ENCODE measurements around the gene PDE8A.
A peak's percentile ranks its signal among the peaks of the same experiment; 100 is the strongest.
"Not testable (repeated sequence)": the region's sequence is repeated elsewhere in the genome, so short reads cannot be mapped to it uniquely, and the experiment has no call there.

PDE8A gene

DNA sequence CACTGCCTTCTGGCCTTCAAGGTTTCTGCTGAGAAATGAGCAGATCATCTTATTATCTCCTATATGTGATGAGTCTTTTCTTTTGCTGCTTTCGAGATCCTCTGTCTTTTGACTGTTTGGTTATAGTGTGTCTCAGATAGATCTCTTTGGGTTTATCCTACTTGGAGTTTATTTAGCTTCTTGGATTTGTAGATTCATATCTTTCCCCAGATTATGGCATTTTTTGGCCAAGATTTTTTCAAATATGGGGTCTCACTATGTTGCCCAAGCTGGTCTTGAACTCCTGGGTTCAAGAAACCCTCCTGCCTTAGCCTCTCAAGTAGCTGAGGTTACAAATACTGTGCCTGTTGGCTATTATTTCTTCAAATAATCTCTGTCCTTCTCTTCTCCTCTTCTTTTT lies 150.3 kb downstream of the PDE8A start:
- DNase-seq (ENCODE audit: low read depth), result no peak

DNA sequence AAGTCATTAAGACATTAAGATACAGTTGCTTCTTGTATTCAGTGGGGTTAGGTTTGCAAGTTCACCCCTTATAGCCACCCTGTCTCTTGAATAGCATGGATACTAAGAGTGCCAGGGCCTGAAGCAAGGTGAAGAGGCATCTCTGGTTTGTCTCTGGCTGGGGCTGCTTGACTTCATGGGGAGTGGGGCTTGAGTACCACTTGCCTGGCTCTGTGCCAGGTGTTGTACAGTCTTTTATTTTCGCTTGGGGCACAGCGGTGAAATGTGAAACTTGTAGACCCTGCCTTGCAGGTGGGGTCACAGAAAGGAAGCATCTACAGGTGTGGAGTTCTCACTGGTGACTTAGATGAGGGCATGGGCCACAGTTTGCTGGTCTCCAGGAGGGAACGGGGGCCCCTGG lies 152.1 kb downstream of the PDE8A start:
- no peak for DNase-seq (ENCODE audit: low read depth)

DNA sequence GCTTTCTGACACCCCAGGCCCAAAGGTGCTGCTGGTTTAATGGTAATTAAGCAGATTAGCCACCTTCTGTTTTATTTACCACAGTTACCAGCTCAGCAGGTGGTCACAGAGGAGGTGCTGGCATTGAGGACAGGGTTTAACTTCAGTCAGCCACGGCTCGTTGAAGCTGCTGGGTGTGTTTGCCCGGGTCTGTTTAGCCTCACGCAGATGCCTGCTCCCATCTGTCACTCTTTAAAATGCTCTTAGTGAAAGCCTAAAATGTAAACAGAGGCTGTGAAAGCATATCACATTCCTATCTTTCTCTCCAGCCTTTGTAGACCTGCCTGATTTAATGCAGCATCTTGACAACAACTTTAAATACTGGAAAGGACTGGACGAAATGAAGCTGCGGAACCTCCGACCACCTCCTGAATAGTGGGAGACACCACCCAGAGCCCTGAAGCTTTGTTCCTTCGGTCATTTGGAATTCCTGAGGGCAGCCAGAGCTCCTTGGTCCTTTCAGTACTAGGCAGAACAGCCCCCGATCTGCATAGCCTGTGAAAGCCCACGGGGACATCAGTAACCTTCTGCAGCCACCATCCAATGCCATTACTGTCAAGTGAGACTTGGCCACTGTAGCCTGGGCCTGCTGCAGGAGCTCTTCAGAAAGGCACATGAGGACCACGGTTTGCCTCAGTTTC lies 156.0 kb downstream of the PDE8A start:
- DNase-seq (ENCODE audit: low read depth), result no peak

DNA sequence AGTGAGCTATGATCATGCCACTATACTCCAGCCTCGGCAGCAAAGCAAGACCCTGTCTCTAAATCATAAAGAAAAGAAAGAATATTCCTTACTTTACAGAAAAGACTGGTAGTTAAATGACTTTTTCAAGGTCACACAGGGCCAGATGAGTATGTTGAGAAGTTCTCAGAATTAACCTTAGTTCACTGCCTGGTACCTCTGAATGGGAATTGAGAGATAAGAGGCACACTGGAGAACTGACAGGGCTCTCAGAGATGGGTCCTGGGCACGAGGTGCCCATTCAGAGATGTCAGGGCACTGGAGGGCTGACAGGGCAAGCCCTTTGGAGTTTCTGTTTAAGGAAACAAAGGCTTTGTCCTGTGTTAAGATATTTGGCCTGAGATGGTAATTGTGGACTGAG lies 157.7 kb downstream of the PDE8A start:
- no peak for DNase-seq (ENCODE audit: low read depth)

GRCh38 chr15:85141726-85142125 lies 160.1 kb downstream of the PDE8A start:
- DNase-seq (ENCODE audit: low read depth), result peak; percentile 30

- peak; percentile 75 for DNase-seq (ENCODE audit: low read depth)
Measured at GRCh38 chr15:85142312-85142711, 160.7 kb downstream of the PDE8A start.

DNA sequence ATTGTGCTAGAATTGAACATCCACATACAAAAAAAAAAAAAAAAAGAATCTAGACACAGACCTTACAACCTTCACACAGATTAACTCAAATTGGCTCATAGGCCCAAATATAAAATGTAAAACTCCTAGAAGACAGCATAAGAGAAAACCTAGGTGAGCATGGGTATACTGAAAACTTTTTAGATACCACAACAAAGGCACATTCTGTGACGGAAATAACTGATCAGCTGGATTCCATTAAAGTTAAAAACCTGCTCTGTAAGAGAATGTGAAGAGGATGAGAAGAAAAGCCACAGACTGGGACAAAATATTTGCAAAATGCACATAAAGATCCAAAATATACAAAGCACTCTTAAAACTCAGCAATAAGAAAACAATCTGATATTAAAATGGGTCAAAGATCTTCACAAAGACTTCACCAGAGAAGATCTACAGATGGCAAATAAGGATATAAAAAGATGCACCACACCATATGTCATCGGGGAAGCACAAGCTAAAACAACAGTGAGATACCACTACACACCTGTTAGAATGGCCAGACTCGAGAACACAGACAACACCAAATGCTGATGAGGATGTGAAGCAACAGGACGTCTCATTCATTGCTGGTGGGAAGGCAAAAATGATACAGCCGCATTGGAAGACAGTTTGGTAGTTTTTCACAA lies 167.9 kb downstream of the PDE8A start:
- no peak for DNase-seq (ENCODE audit: low read depth)

DNA sequence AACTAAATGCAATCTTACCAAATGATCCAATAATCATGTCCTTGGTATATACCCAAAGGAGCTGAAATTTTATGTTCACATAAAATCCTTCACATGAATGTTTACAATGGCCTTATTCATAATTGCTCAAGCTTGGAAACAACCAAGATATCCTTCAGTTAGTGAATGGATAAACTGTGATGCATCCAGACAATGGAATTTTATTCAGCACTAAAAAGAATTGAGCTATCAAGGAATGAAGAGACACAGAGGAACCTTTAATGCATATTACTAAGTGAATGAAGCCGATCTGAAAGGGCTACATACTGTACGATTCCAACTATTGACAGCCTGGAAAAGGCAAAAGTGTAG lies 168.4 kb downstream of the PDE8A start:
- DNase-seq (ENCODE audit: low read depth), result no peak

DNA sequence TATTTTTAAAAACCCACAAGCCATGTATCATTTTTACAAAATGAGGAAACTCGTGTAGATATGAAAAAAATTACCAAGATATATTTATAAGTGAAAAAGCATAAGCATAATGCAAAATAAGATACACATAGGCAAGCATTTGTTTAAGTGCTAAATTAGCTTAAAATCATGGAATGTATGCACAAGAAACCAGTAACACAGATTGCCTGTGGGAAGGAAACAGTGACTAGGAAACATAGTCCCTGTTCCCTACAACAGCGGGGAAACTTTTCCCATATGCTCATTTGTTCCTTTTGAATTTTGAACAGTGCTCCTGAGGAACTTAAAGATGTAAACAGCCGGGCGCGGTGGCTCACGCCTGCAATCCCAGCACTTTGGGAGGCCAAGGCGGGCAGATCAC lies 169.5 kb downstream of the PDE8A start:
- no peak for DNase-seq (ENCODE audit: low read depth)

- peak; percentile 19 for DNase-seq (ENCODE audit: low read depth)
Measured at GRCh38 chr15:85151861-85152260, 170.2 kb downstream of the PDE8A start.

GRCh38 chr15:85154061-85154460 lies 172.4 kb downstream of the PDE8A start:
- DNase-seq (ENCODE audit: low read depth), result no peak

DNA sequence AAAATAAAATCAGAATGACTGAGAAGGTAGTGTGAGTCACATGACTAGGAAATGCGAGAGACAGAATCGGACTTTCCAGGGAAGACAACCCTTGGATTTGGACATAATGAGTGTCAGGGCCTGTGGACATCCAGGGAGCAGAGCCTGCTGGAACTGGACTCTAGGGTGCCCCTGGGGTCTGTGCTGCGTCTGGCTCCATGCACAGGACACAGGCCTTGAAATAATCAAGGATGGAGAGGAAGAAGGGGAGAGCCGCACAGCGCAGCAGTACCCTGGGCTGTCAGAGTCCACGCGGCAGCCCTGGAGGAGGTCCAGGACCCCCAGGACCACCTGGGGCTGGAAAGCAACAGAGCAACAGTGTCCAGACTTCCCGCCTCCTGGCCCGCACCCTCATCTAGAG lies 173.7 kb downstream of the PDE8A start:
- no peak for DNase-seq (ENCODE audit: low read depth)

- DNase-seq (ENCODE audit: low read depth), result no peak
Measured at GRCh38 chr15:85155857-85156256, 174.2 kb downstream of the PDE8A start.

DNA sequence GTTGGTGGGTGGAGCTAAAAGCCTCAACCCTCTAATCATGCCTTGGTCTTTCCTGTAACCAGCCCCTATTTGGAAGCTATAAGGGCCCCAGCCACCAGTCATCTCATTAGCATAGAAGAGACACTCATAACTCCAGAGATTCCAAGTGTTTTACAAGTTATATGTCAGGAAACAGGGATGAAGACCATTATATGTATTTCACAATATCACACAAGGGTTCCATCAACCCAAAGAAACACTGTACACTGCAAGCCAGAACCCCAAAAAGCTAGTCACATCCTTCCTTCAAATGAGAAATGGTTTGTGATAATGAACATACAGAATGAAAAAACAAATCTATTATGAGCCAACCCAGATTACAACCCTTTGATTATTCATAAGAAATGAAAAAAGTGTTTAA lies 175.7 kb downstream of the PDE8A start:
- DNase-seq (ENCODE audit: low read depth), result no peak

- no peak for DNase-seq (ENCODE audit: low read depth)
Measured at GRCh38 chr15:85162237-85162636, 180.6 kb downstream of the PDE8A start.

DNA sequence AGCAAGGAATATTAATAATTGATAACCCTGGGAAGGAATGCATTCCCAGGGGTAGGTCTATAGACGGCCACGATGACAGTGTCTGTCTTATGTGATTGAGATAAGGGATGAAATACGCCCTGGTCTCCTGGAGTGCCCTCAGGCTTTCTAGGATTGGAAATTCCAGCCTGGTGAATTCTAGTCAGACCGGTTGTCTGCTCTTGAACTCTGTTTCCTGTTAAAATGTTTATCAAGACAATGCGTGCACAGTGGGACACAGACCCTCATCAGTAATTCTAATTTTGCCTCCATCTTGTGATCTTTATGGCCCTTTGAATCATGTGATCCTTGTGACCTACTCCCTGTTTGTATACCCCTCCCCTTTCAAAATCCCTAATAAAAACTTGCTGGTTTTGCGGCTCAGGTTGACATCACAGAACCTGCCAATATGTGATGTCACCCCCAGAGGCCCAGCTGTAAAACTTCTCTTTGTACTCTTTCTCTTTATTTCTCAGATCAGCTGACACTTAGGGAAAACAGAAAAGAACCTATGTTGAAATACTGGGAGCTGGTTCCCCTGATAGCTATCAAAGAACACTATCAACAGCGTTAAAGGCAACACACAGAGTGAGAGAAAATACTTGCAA lies 183.3 kb downstream of the PDE8A start:
- no peak for DNase-seq (ENCODE audit: low read depth)

GRCh38 chr15:85167568-85167967 lies 185.9 kb downstream of the PDE8A start:
- no peak for DNase-seq (ENCODE audit: low read depth)

DNA sequence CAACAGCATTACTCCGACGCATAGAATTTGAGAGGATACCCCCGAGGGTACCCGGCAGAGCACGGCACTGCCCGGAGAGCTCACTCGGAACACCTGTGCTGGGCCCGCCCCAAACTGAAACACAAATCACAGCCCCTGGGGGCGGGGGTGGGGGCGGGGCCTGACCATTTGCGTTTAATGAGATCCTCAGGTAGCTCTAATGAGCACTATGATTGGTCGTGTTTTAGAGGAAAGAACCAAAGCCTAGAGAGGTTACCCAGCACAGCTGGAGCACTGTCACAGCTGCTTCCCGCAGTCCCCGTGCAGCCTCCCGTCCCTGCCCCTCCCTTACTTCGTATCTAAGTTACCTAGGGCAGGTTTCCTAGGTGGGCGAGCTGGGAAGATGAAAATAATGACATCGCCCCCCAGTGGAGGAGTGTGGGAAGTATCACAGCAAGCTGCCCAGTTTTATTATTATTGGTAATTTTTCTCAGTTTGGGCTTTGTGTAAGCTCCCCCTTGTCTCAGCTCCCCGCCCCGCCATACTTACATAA lies 187.1 kb downstream of the PDE8A start:
- peak; percentile 10 for DNase-seq (ENCODE audit: low read depth)

DNA sequence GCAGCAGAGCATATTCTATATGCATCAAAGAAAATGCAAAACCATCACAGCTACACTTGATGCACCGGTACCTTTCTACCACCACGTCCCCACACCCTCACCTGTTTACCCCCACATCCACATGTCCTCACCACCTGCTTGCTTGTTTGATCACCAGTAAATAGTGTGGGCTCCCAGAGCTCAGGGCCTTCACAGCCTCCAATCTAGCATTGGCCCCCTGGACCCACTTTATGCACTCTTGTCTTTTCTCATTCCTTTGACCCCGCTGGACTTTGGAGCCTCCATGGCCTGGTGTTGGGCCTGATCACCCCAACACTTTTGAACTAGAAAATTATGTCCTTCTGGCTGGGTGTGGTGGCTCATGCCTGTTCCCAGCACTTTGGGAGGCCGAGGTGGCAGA lies 190.1 kb downstream of the PDE8A start:
- DNase-seq (ENCODE audit: low read depth), result no peak

DNA sequence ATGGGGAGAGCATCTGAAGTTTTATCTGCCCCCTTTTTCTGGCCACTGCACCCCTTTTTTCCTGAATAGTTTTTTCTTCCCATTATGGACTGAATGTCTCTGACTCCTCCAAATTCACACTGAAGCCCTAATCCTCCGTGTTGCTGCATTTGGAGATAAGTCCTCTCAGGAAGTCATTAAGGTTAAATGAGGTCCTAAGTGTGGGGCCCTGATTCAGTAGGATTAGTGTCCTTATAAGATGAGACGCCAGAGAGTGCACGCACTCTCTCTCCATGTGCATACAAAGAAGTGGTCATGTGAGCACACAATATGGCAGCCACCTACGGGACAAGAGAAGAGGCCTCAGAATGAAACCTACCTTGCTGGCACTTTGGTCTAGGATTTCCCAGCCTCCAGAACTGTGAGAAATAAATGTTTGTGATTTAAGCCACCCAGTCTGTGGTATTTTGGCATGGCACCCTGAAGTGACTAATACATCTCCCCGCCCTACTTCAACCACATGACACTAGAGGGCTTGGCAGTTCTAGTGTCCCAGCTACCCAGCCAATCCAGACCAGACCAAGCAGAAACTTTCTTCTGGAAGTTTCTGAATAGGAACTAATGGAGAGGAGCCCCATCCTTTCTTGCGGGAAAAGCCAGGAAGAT lies 191.3 kb downstream of the PDE8A start:
- peak; percentile 25 for DNase-seq (ENCODE audit: low read depth)

DNA sequence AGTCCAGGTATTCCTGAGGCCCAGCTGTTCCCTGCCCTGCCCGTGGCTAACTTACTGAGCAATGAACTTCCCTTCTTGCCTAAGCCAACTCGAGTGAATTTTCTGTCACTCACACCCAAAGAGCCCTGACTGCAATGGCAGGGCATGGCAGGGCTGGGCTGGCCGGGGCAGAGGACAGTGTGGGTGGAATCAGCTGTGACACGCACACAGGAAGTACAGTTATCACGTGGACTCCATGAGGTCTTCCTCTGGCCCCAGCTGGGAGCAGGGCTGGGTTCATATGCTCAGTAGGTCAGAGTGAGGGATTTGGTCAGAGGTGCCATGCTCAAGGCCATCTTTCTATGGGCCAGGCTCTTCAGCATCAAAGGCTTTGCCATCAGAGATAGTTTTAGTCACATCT lies 192.0 kb downstream of the PDE8A start:
- not testable (repeated sequence) for DNase-seq (ENCODE audit: low read depth)

DNA sequence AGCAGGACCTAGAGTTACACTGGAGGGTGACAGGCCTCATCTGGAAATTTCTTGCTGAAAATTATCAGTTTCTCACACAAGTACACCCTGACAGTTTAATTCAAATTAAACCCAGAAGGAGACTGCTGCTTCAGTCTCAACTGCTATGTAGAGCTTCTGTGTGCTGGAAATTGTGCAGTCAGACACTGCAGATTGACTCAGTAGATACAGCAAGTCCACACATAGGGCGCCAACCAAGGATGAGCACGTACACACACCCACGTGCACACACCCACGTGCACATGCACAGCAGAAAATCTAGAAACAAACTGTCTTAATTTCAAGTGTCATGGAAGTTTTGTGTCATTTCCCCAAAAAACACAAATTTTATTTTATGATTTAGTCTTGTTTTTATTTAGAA lies 192.9 kb downstream of the PDE8A start:
- no peak for DNase-seq (ENCODE audit: low read depth)

DNA sequence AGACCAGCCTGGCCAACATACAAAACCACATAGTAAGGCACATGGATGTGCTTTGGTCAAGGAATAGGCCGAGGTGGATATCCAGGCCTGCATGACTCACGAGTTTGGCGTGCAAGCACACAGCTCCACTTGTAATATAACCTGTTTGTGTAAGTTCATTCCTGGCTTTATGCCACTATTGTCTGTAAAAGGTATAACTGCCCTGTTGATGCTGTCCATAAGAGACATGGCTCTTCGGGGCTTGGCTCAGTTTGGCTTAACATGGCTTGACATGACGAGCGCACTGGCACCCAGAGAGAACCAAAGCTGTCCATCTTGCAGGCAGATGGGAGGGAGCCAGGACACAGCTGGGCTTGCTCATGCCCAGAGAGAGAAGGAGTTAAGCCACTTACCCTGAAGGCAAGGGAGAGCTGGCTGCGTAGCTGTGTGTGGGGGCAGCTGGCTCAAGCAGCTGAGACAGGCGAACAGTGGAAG lies 195.4 kb downstream of the PDE8A start:
- DNase-seq (ENCODE audit: low read depth), result peak; percentile 78
